ENCODE measurements around the gene LSM6. TPM values are rescaled to one million over a fixed set of nuclear protein-coding genes. Genes with fewer than 3 reads are reported as not detected.

The LSM6 gene
- total and polyA plus RNA-seq, 11 donors: 9.9 to 28.3 (median 12.1) TPM

GRCh38 chr4:146190456-146190855, 14.9 kb downstream of the LSM6 start:
- WGBS, 4 donors: 63 to 74% (median 65%) methylated on average over 2 of the region's 2 CpGs
- Histone ChIP-seq H3K4me3 (no peak overlapping the region), H3K36me3 (peaks cover 0 to 69% (median 60%) of the 10 kb centered on the region in 9 donors), H3K27ac (peak overlapping the region in 4 of 12 donors; percentile 3 to 50 (median 32)), H3K9me3 (no peaks in the 10 kb centered on the region), H3K27me3 (no peaks in the 10 kb centered on the region), H3K4me1 (peaks cover 0 to 24% (median 12%) of the 10 kb centered on the region in 12 donors)
- TF ChIP-seq CTCF (IDR thresholded peaks at IDR 0.05) (no peak), POLR2A (IDR thresholded peaks at IDR 0.05) (no peak)
- intact Hi-C loops (cut with DNase I): loop anchor here in 2 of 10 donors (5.0 kb wide), 2 partner anchors 42 to 47 kb away; no protein-coding TSS in a partner anchor
- no peak for DNase-seq
- ATAC-seq: no peak

GRCh38 chr4:146191766-146192458, 16.4 kb downstream of the LSM6 start:
- ATAC-seq: peak; percentile 81 to 91 (median 88)
- Histone ChIP-seq H3K4me1 (peaks cover 0 to 24% (median 12%) of the 10 kb centered on the region in 12 donors), H3K27ac (peak overlapping the region in 9 of 12 donors; percentile 20 to 75 (median 63)), H3K4me3 (no peak overlapping the region), H3K9me3 (no peaks in the 10 kb centered on the region), H3K36me3 (peaks cover 0 to 62% (median 46%) of the 10 kb centered on the region in 9 donors), H3K27me3 (no peaks in the 10 kb centered on the region)
- peak in 3 of 5 donors; percentile 16 to 52 (median 31) for DNase-seq
- WGBS, 4 donors: 45 to 62% (median 47%) methylated on average over 9 of the region's 9 CpGs
- intact Hi-C loops (cut with DNase I): loop anchor here in 2 of 10 donors (5.0 kb wide), 2 partner anchors 40 to 45 kb away; no protein-coding TSS in a partner anchor
- no peak for TF ChIP-seq POLR2A (IDR thresholded peaks at IDR 0.05)
- peak in 9 of 12 donors; percentile 10 to 47 (median 29) for TF ChIP-seq CTCF (IDR thresholded peaks at IDR 0.05)

GRCh38 chr4:146193628-146194027, 18.1 kb downstream of the LSM6 start:
- no peak for TF ChIP-seq POLR2A (IDR thresholded peaks at IDR 0.05)
- intact Hi-C loops (cut with DNase I): loop anchor here in 2 of 10 donors (5.0 kb wide), 2 partner anchors 39 to 44 kb away; no protein-coding TSS in a partner anchor
- no peaks in the 10 kb centered on the region for H3K27me3 ChIP-seq
- peaks cover 0 to 45% (median 29%) of the 10 kb centered on the region in 9 donors for H3K36me3 ChIP-seq
- H3K4me3 ChIP-seq: no peak overlapping the region
- H3K4me1 ChIP-seq: peaks cover 0 to 24% (median 12%) of the 10 kb centered on the region in 12 donors
- H3K27ac ChIP-seq: no peak overlapping the region
- no peak for ATAC-seq
- no peak for DNase-seq
- H3K9me3 ChIP-seq: no peaks in the 10 kb centered on the region
- WGBS, 4 donors: 94 to 97% (median 96%) methylated on average over 5 of the region's 5 CpGs

GRCh38 chr4:146194212-146194611, 18.7 kb downstream of the LSM6 start:
- H3K27me3 ChIP-seq: no peaks in the 10 kb centered on the region
- H3K9me3 ChIP-seq: peaks cover 0 to 1% (median 0%) of the 10 kb centered on the region in 12 donors
- peaks cover 0 to 24% (median 12%) of the 10 kb centered on the region in 12 donors for H3K4me1 ChIP-seq
- intact Hi-C loops (cut with DNase I): loop anchor here in 2 of 10 donors (5.0 kb wide), 2 partner anchors 38 to 43 kb away; no protein-coding TSS in a partner anchor
- ATAC-seq: no peak
- H3K36me3 ChIP-seq: peaks cover 0 to 39% (median 23%) of the 10 kb centered on the region in 9 donors
- H3K27ac ChIP-seq: no peak overlapping the region
- no peak overlapping the region for H3K4me3 ChIP-seq
- no peak for DNase-seq
- TF ChIP-seq POLR2A (IDR thresholded peaks at IDR 0.05): no peak
- TF ChIP-seq CTCF (IDR thresholded peaks at IDR 0.05): no peak

All from heart left ventricle (tissue), 16 donors.